Activated T-cell treated with anti-CD3 and anti-CD28 coated beads for 24 hours (primary cell): ENCODE results near the gene SULT1C4.

ENCODE experiments used
- DNase-seq: peaks from one replicate; pipeline ENCODE4 v3.0.0-alpha.2; 2020; ENCODE audit warnings: low read depth

SULT1C4 gene

DNA sequence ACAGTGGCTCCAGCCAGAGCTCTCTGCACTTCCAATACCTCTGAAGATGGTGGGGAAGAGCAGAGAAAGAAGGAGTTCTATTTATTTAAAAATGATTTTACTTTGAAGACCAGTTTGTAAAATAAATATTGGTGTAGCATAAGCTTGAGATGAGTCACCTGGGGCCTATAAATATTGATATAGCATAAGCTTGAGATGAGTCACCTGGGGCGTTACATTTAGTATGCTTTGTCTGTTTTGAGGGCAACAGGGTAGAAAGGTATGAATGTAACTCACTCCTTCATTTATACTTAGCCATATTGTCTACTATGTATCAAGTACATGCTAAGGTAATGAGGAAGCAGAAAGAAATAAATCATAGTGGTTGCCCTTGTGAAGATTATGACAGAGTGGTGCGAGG, 7.7 kb upstream of the SULT1C4 start:
- DNase-seq: no peak

DNA sequence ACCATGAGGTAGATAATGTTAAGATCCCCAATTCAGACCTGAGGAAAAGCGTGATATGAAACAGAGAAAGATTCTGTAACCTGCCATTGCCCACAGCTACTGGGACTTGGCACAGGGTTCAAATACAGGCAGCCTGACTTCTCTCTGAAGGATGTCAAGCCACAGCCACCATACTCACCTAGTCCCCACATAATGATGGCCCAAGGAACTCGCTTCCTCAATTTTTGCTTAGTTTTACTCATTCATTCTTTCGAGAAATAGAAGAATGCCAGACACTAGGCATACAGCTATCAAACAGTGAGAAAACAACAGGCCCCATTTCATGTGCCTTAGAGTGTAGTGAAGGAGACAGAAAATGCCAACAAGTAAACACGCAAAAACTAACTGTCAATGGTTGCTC, 980 bp upstream of the SULT1C4 start:
- DNase-seq: no peak

DNA sequence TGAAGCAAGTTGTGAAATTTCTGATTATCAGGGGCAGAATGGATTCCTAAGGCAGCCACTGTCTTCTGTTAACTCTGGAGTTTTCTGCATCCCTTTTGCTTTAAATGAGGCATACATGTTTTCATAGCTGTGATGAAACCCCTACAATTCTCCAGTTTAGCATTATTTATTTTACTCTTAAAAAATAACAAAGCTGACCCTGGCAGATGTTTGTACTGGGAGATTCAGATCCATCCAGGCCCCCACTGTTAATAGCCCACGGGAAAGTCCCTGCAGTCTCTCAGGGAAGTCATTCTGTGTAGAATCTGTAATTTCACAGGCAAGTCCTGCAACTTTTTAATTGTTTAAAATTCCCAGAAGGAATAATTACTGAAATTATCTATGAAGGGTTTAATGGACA, 353 bp upstream of the SULT1C4 start:
- DNase-seq: no peak

DNA sequence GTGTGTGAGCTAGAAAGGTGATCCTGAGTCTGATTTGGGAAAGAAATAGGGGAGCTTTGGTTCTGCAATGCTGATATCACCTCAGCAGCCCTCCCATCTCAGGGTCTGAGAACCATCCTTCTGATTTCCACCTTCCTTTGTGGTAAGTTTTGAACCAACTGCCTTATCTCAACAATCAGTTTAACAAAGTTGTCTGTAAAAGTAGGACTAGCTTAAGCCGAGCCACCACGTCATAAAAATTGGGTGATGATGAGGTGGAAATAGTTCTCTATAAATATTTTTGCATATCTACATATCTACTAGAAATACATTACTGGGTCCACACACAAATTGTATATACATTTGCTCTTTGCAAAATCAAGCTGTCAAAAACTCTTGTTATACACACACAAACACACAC, 1.1 kb downstream of the SULT1C4 start:
- DNase-seq: no peak

DNA sequence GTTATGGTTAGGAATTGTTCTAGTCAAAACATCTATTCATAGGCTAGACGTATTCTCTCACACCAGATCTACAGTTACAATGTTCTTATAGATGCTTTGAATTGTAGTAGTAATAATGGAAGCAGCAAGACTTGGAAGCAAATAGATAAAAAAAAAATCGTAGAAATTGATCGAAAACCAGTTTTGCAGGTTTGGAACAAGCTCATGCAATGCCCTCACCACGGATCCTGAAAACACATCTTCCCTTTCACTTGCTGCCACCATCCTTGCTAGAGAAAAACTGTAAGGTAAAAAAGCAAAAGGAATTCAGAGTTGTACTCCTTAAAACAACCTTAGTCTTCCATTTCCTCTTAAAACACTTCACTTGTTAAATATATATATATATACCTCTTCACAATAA, 4.4 kb downstream of the SULT1C4 start:
- DNase-seq: no peak

DNA sequence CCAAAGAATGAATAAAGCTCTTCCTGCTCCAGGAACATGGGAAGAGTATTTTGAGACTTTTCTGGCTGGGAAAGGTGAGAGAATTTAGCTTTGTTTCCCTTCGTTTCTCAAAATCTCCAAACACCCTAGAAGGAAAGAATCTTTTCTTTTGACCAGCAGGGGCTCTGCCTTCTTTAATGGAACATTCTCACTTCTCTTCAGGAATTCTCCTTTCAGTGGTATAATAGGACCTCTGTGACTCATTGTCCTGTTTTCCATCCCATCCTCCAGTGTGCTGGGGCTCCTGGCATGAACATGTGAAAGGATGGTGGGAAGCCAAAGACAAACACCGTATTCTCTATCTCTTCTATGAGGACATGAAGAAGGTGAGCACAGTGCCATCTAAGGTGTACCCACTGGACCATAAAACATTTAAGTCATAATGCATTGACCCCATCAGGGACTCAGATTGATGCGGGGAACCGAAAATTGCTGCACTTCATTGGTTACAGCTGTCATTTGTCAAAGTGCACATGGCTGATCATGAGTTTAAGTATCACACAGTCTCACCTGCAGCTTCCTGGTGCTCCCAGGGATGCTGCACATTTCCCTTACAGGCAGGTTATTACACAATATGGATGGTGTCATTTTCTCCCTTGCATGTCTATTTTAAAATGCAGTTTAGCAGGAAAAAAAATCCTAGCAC, 5.5 kb downstream of the SULT1C4 start:
- no peak for DNase-seq

DNA sequence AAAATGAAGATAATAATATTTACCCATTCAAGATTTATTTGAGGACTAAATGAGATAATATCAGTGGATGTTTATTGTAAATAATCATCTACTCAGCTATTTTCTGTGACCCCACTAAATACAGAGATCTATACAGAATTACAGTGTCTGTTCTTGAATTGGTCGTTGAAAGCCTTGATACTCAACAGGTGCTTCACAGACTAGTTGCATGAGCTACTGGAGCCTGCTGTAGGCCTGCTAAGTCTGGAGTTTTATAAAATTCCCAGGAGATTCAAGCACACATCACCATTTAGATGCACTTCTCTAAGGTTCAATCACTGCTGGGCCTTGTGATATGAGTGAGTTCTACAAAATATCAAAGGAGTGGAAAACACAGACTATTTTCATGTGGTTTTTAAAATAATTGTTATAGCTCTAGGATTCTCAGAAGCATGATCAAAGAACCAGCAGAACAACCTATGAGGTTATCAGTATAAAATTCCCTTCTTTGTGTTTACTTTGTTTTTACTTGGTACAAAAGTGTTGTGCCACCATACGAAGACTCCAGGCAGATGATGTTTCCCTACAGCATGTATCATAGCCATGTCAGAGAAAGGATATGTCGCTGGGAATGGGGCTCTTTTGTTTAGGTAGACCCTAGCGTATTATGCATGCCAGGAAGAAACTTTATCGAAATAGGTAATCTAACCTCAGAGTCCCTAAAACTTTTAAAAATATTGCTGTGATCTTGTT, 7.1 kb downstream of the SULT1C4 start:
- DNase-seq: no peak

DNA sequence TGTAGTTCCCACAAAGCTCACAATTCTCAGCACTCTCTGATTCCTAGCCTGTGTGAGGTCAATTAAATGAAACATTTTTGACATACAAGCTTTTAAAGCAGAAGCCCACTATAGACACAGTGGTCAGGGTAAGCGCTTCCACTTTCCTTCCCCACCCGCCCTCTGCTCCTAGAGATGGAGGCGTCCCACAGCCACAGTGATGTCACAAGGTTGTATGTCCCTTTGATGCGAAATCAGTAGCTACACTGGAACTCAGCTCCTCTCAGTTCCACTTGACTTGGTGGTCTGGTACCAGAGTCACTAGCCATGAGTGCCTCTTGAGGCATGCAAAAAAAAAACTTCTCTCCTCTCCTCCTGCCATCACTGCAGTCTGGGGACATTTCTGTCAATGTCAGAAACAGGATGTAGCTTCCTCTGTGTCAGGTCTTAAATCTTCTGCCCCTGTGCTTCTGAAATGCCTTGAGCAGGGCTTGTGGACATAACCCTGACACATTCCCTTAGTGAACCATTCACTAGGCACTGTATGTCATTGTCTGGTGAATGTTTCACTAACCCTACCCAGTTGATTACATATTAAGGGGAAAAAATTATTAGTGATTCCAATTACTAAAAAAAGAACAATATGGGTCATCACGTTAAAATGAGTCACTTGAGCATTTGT, 7.8 kb downstream of the SULT1C4 start:
- no peak for DNase-seq

DNA sequence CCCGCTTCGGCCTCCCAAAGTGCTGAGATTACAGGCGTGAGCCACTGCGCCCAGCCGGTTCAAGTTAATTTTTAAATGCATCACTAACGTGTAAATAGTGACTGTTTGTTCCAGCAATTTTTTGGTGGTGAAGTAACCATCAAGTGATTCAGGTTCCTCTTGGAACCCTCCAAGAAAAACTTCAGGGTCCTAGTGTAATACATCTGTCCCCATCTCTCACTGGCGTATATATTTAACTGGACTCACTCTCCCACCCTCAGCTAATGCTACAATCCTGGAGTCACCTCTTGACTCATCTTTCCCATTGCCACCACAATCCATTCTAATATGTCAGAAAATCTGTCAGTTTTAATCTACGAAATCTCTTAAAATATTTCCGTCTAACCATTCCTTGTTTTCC, 10.3 kb downstream of the SULT1C4 start:
- no peak for DNase-seq

DNA sequence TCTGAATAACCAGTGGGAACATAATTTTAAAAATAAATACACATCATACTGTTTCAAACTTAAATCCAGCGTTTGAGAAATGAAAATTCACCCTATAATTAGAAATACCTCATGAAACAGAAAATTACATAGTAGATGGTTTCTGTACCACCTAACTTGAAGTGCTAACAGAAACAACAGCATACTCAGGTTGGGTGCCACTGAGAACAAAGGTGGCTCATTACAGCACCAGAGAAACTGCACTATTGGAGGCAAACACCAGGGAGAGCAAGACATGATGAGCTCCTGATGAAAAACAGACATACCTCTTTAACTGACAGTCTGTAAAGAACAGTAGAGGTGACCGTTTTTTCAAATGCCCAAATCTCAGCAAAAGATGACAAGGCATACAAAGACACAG, 12.6 kb downstream of the SULT1C4 start:
- no peak for DNase-seq

DNA sequence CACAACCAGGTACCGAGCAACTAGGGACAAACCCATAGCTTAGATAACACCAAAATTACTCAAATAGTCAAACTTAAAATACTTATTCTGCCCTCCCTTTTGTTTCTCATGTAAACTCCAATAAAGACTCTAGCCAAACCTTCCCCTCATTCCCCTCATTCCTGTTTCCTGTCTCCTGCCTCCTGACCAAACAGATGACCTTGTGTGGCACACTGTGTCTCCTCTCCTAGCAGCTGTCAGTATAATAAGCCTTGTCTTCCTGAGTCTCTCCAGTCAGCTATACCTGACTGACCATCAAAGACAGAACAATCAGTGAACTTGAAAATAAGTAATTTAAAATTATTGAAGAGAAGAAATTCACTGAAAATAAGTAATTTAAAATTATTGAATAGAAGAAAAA, 14.3 kb downstream of the SULT1C4 start:
- DNase-seq: no peak

DNA sequence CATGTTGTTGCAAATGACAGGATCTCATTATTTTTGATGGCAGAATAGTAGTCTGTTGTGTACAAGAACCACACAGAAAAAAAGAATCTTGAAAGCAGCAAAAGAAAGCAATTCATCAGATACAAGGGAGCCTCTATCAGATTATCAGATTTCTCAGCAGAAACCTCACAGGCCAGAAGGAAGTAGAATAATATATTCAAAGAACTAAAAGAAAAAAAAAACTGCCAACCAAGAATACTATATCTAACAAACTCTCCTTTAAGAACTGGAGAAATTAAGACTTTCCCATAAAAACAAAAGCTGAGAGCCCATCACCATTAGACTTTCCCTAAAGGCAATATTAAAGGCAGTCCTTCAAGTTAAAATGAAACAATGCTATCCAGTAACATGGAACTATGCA, 15.4 kb downstream of the SULT1C4 start:
- no peak for DNase-seq

DNA sequence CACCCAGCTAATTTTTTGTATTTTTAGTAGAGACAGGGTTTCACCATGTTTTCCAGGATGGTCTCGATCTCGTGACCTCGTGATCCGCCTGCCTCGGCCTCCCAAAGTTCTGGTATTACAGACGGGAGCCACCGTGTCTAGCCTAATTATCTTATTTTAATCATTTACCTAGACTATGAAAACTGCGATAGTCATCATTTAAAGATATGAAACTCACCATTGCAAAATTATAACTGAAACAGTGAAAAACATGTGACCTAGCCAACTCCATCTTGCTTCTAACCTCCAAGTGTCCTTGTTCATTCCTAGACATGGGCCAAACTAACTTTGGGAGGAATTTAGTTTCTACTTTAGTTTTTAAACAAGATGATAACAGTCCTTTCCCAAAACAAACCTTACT, 17.4 kb downstream of the SULT1C4 start:
- DNase-seq: no peak

DNA sequence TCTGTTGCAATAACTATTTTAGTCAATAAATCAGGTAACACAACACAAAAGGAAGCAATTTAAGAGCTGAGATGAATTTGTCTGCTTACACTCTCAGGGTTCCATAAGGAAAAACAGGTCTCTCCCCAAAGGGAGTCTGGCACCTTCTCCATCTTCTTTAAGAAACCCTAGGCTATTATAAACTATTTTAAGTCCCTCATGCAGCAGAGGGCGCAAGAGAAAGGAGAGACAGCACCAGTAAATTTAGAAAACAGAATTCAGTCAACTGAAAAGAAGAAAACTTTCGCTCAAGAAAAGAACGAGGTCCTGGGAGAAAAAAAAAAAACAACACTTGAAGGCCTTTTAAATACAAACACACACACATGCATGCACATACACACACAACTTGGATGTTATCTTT, 19.1 kb downstream of the SULT1C4 start:
- no peak for DNase-seq

DNA sequence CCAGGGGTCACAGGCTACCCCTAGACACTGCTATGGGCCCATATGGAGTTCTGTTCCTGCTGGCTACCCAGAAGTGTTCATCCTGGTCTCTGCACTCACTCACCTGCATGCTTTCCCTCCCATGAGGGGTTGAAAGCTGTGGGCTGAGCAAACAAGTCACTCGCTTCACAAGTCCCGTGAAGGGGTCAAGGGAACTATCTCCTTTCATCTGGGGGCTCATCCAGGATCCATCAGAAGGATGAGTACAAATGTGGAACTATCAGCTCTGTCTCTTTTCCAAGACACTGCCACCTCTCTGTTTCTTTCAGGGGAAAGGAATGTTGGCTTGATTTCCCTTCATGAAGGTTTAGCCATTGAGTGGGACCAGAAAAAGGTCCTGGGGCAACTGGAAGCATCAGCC, 21.7 kb downstream of the SULT1C4 start:
- no peak for DNase-seq

DNA sequence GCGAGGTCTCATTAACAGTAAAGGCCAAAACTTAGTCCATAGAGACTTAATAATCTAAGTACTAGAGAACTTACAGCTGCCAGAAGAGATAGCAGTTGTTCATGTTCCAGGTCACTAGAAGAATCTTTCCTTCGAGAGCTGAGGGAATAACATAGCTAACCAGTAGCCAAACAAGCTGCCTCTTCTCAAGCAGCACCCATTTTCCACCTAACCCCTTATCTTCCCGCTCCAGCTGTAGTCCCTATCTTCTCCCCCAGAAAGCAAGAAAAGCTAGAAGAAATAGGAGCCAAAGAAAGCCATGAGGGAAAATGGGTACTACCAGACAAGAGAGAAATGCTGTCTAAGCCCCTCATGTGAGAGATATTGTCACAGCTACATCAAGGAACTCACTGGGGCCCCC, 24.0 kb downstream of the SULT1C4 start:
- no peak for DNase-seq

DNA sequence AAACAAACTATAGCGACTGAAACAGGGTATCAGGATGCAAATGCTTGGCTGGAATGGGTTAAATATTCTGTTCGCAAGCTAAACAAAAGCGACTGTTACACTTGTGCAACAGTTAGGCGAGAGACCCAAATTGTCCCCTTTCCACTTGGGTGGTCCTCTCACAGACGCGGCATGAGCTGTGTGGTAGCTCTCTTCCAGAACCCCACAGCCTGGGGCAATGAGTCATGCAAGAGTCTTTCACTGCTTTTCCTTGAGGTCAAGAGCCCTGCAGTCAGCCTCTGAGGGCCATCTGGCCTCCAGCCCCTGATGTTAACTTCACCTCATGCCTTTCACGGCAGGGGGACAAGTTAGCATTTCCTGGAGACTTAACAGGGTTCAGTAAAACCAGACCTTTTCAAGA, 25.7 kb downstream of the SULT1C4 start:
- no peak for DNase-seq

DNA sequence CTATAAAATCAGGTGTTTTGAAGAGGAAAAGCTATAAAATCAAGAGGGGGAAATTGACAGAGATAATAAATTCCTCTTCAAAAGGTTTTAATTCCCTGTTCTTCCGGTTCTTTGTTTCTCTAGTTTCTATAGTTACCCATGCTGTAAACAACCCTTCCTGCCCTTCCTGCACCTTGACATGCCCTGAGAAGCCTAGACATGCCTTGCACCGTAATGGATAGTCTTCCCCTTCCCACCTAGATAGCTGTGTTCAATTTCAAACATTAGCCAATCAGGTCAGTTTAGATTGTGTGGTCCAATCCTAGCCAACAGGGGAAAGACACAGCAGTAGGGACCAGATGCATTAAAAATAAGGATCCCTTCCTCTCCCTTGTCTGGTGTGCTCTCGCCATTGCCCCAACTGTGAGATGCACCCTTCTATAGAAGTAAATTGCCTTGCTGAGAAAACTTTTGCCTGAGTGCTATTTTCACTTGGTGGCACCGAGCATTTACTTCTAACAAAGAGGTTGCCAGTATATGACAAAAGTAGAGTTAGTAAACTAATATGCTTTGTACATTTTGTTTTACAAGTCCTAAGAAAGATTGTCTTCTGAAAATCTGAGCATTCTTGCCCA, 27.1 kb downstream of the SULT1C4 start:
- no peak for DNase-seq

DNA sequence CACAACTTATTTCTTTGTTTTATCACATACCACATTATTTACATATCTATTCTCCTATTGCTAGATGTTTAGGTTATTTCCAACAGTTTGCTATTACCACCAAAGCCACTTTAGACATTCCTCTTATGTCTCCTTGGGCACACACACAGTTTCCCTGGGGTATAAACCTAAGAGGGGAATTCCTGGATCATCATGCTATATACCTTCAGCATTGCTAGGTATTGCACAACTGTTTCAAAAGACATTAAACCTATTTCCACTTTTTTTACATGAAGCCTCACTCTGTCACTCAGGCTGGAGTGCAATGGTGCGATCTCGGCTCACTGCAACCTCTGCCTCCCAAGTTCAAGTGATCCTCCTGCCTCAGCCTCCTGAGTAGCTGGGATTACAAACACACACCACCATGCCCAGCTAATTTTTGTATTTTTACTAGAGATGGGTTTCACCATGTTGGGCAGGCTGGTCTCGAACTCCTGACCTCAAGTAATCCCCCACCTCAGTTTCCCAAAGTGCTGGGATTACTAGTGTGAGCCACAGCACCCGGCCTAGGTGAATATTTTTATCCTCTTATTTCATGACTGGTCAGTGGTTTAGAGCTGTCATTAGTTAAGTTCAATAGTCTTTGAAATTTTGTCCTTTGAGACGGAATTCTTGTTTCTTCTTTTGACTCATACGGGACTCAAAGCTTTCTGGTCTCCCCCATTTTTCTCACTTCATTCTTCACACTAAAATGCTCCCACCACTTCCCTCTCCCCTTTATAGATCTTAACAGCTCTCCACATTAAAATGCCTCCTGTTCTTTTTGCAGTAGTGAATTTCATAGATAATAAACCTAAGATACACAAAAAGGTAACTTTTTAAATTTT, 30.3 kb downstream of the SULT1C4 start:
- DNase-seq: no peak

DNA sequence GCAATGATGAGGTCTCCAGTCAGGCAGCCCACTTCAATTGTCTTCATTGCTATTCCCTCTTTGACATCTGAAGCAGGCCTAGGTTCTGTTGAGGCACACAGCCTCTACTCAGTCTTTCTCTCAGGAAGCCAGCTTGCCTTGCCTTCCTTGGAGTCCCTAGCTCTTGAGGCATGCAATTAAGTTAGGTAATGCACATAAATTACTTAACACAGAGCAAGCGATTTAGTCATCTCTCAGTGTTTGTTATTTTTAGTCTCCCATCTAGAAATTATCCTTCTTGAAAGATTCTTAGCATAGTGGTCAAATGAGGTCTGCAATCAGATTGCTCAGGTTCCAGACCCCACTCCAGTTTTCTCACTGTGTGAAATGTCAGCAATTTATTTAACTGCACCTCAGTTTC, 32.0 kb downstream of the SULT1C4 start:
- no peak for DNase-seq

DNA sequence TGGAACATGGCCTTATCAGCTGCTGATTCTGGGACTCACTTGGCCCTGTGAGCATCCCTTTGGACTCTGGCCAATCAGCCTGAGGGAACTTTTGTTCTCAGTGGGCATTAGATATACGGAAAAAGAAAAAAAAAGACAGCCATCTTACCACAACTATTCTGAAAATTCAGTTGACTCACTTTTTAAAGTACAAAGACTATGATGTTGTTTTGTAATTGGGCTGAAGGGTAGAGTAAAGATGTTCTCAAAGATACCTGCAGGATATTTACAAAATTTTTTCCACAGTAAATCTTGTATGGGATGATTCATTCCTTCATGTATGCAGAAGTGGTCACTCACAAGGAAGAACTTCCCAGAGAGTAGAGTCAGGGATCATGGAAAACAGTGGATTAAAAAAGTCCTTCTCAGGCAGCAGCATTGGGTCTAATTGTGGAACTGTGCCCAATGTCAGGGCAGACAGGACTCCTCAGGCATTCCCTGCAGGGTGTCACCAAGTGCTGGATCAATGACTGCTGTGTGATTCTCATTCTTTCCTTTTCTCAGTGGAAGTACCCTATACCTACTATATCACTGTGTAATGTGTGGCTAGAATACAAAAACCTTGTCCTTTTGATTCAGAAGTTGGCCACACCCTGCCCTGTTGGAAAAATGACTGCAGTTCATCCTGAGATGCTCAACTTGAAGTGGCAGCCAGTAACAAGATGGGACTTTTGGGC, 35.4 kb downstream of the SULT1C4 start:
- DNase-seq: no peak

DNA sequence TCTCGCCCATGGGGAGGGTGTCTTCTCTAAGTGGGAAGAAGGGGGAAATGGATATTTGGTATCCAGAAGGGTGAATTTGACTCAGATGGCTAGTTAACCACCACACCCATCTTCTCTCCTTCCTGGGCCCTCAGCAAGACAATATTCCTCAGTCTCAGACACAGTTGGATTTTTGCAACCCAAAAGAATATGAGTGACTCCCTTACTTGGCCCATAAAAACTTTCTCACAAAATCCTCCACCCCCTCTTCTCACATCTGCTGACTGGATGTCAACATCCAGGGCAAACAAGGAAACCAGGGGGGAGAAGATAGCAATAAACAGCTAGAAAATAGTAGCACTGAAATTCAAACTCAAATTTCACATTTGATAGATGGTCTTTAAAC, 35.9 kb downstream of the SULT1C4 start:
- no peak for DNase-seq
